Measurements from ENCODE around the gene LYL1.

DNA sequence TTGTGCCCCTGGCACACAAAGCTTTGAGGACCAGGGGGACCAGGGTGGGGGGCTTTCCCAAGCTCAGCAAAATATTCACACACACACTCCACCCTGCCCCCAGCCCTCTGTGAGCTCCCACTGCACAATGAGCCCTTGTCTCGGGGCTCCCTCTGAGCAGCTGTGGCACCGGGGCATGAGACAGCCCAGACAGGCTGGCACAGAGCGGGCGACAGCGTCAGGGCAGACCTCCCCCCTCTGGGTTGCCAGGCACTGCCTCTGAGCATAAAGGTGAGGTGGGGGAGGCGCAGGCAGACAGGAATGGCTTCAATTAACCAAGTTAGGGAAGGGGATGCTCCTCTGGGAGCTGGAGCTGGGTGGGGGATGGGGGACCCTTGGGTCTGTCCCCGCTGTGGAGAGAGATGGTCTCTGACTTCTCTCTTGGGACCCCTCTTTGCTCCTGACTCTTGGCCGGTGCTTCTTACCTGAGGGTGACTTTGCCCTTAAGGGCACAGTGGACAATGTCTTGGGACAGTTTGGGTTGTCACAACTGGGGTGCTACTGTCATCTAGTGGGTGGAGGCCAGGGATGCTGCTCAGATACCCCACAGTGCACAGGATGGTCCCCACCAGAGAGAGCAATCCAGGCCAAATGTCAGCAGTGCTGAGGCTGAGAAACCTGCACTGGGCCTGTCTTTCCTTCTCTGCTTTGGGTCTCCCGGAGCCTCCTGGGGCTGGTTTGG is 30.3 kb downstream of the LYL1 start:
- no peak for TF ChIP-seq POLR2AphosphoS5 (IDR thresholded peaks at IDR 0.05)
- no peak for TF ChIP-seq CTCF (IDR thresholded peaks at IDR 0.05)

Data from transverse colon (tissue), 4 donors.